CD4-positive, alpha-beta T cell treated with Interleukin-17A for 1 hour (primary cell): ENCODE results near the gene OR2B6.

Experiments used
- DNase-seq: peaks from one replicate; pipeline ENCODE4 v3.0.0-alpha.2; 2020

OR2B6 gene

GRCh38 chr6:28001351-28001750, 44.3 kb downstream of the OR2B6 start:
- no peak for DNase-seq

DNA sequence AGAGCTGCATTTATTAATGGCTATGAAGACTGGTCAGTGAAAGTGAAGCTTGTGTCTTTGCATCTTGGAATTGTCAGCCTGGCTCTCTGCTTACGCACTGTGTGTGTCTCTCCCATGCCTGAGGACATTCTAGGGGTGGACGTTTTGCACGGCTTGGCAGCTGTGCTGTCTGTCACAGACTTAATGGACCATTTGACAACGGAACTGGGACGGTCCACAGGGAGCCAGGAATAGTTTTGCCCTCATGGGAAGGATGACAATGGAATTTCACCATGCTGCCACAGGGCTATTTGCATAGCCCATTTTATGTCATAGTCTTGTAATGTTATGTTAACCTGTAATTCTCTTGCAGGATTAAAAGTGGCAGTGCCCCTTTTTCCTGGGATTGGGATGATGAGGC, 44.7 kb downstream of the OR2B6 start:
- no peak for DNase-seq

- DNase-seq: no peak
Measured at GRCh38 chr6:28002161-28002560, 45.1 kb downstream of the OR2B6 start.

DNA sequence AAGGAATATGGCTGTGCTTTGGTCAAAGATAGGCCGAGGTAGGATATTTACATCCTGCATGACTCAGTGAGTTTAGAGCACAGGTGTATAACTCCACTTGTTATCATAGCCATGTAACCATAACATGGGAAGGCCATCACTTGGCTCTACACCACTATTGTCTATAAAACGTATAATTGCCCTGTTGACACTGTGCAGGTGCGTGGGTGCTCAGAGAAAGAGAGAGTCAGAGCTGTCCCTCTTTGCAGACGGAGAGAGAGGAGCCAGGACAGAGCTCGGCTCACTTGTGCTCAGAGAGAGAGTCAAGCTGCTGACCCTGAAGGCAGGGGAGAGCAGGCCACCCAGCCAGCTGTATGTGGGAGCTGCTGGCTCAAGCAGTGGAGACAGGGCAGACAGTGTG, 46.0 kb downstream of the OR2B6 start:
- no peak for DNase-seq

DNA sequence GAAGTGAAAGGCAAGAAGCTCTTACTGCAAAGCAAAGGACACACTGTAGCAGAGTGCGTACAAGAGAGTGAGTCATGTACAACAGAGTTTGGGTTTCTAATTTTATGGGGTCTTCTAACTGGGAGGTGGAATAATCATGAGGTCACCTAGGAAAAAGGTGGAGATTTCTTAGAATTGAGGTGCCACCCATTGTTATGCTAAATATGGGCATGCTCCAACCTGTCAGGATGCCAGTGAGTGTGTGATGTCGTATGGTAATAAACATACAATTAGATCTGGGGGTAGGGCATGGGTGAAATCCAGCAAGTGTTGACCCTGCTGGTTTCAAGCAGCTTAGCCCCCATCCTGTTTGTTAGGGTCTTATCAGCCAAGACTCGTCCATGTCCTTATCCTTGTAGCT, 46.6 kb downstream of the OR2B6 start:
- no peak for DNase-seq

DNA sequence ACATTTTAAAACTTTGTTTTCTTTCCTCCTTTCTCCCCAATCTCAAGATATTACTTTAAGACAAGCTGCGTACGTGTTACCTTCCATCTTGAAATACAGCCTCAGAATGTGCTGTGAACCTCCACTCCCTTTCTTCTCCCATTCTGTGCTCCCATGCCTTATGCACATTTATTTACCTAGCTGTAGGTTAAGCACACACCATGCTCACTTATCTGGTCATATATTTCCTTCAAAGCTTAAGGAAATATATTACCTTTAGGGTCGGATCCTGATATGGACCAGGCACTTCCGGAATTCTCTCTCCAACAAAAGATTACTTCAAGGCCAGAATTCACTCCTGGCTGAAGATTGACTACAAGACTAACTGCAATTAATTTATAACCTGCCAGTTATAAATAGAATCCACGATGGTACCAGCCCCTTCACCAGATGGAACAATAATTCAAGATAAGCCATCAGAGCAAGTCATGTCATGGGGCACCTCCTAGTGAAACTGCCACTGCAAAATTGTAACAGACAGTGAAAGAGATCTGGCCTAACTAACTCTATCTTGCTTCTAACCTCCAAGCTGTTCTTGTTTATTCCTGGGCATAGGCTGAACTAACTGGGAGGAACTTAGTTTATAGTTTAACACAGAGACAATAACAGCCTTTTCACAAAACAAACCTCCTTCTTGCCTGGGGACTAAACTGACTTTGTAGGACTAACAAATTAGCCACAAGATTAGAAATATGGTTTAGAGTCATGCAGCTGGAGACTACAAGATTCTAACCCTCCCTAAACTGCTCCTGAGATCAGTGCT, 47.5 kb downstream of the OR2B6 start:
- DNase-seq: no peak

GRCh38 chr6:28005152-28005890, 48.3 kb downstream of the OR2B6 start:
- no peak for DNase-seq

GRCh38 chr6:28005975-28006374, 48.9 kb downstream of the OR2B6 start:
- DNase-seq: no peak
